Astrocyte of the spinal cord (primary cell): ENCODE results near the gene AK3.

ENCODE experiments used
- DNase-seq: peaks from one replicate; pipeline ENCODE4 v3.0.0; 2011; ENCODE audit warnings: low read depth, low spot score
- H3K4me3 ChIP-seq: 2 replicates; pipeline ENCODE4 v1.5.1; 2011; ENCODE audit warnings: low read depth, mild to moderate bottlenecking, low read length, moderate library complexity
- CTCF ChIP-seq: IDR thresholded peaks from 2 replicates; pipeline ENCODE4 v1.5.1; 2012; ENCODE audit warnings: low read depth, mild to moderate bottlenecking, low read length, inconsistent platforms
- in situ Hi-C: cut with HindIII; loops from 2 replicates; pipeline ENCODE4 v1.10.0; 2017; ENCODE audit warnings: low sequenced_read_pairs

Gene AK3

GRCh38 chr9:4750023-4750673 lies 9.1 kb upstream of the AK3 start:
- TF ChIP-seq CTCF = peak; percentile 60
- H3K4me3 ChIP-seq = no peak overlapping the region
- peak; percentile 62 for DNase-seq
- in situ Hi-C loops = no loop called here

- no peak overlapping the region for H3K4me3 ChIP-seq
- in situ Hi-C loops = no loop called here
- no peak for DNase-seq
- no peak for TF ChIP-seq CTCF
Observed at GRCh38 chr9:4748612-4749011, 7.6 kb upstream of the AK3 start.

- no peak overlapping the region for H3K4me3 ChIP-seq
- in situ Hi-C loops = no loop called here
- TF ChIP-seq CTCF = no peak
- DNase-seq = no peak
Observed at GRCh38 chr9:4746278-4747030, 5.5 kb upstream of the AK3 start.

- in situ Hi-C loops = no loop called here
- peak; percentile 33 for DNase-seq
- no peak for TF ChIP-seq CTCF
Observed at GRCh38 chr9:4743131-4743875, 2.3 kb upstream of the AK3 start.

GRCh38 chr9:4742246-4742645 lies 1.2 kb upstream of the AK3 start:
- DNase-seq = peak; percentile 7
- TF ChIP-seq CTCF = no peak
- in situ Hi-C loops = no loop called here
- no peak overlapping the region for H3K4me3 ChIP-seq

More at GRCh38 chr9:4743131-4743875, 2.3 kb upstream of the AK3 start:
- no peak overlapping the region for H3K4me3 ChIP-seq

GRCh38 chr9:4741365-4742089 lies 525 bp upstream of the AK3 start:
- TF ChIP-seq CTCF = peak; percentile 4
- in situ Hi-C loops = no loop called here
- peak overlapping the region; percentile 77 for H3K4me3 ChIP-seq
- DNase-seq = no peak
